ENCODE results near the gene BBIP1. TPM values are rescaled to one million over a fixed set of nuclear protein-coding genes. Genes with fewer than 3 reads are reported as not detected.
A peak's percentile ranks its signal among the peaks of the same experiment; 100 is the strongest.

BBIP1 gene
- total and polyA plus RNA-seq, 9 of the 15 experiments (the other 6 are each of a cell fraction or from before 2014, with no cell fraction given) = 5.2 to 31.0 (median 19.4) TPM

DNA sequence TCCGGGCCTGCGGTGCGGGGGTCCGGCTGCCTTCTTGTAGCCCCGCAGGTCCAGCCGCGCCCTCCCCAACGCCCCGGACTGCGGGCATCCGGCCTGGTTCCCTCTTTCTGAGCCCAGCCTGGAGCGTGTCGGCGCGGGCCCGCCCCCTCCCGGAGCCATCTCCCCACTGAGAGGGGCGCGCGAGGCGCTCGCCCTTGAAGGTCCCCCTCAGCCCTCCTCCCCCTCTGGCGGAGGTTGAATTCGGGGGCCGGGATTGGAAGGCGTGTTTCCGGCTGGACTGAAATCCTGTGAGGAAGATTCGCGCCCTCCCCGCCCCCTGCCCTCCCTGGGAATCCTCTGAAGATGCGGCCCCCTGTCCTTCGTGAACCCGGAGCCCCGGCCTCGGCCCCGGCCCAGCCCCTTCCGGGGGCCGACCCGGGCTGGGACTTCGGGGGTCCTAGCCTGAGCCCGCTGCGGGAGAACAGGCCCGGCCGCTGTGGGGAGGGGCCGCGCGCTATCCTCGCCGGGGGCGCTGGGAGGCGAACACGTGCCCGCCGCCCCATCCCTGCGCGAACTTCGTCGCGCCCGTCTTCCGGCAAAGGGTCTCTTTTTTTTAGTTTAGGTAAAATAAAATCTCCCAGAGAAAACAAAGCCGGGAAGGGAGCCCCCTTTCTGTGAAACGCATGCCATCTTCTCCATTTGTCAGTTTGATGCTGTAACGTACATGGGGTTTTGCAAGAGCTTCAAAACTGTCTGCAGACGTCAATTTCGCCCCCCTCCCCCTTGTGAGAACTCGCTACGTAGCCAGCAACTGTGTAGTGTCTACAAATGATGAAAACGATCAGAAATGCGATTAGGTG is 46.6 kb downstream of the BBIP1 start (continued):
- TF ChIP-seq NR1H2 (CRISPR knock-in tag; IDR thresholded peaks at IDR 0.05) = no peak
- no peak; a peak in 1 of 4 replicates for TF ChIP-seq KDM1A (IDR thresholded peaks at IDR 0.05)
- TF ChIP-seq POLR2G (IDR thresholded peaks at IDR 0.05; ENCODE audit: low read depth, low read length) = peak; percentile 91
- no peak for TF ChIP-seq ZNF655 (CRISPR knock-in tag; IDR thresholded peaks at IDR 0.05)
- TF ChIP-seq E2F5 (CRISPR knock-in tag; IDR thresholded peaks at IDR 0.05) = no peak
- TF ChIP-seq MAX (CRISPR knock-in tag; IDR thresholded peaks at IDR 0.05) = peak; percentile 73
- no peak for TF ChIP-seq TSC22D4 (tag; IDR thresholded peaks at IDR 0.05)
- no peak for TF ChIP-seq ZNF174 (CRISPR knock-in tag; IDR thresholded peaks at IDR 0.05)
- peak; percentile 53; a peak in 1 of 4 replicates for TF ChIP-seq MAZ (CRISPR knock-in tag; conservative IDR thresholded peaks at IDR 0.05 in 1 of 2, IDR thresholded peaks at IDR 0.05 in 1 of 2)
- TF ChIP-seq ZNF41 (CRISPR knock-in tag; conservative IDR thresholded peaks at IDR 0.05) = no peak
- TF ChIP-seq ZNF124 (CRISPR knock-in tag; IDR thresholded peaks at IDR 0.05) = no peak
- TF ChIP-seq, protein P1, sequence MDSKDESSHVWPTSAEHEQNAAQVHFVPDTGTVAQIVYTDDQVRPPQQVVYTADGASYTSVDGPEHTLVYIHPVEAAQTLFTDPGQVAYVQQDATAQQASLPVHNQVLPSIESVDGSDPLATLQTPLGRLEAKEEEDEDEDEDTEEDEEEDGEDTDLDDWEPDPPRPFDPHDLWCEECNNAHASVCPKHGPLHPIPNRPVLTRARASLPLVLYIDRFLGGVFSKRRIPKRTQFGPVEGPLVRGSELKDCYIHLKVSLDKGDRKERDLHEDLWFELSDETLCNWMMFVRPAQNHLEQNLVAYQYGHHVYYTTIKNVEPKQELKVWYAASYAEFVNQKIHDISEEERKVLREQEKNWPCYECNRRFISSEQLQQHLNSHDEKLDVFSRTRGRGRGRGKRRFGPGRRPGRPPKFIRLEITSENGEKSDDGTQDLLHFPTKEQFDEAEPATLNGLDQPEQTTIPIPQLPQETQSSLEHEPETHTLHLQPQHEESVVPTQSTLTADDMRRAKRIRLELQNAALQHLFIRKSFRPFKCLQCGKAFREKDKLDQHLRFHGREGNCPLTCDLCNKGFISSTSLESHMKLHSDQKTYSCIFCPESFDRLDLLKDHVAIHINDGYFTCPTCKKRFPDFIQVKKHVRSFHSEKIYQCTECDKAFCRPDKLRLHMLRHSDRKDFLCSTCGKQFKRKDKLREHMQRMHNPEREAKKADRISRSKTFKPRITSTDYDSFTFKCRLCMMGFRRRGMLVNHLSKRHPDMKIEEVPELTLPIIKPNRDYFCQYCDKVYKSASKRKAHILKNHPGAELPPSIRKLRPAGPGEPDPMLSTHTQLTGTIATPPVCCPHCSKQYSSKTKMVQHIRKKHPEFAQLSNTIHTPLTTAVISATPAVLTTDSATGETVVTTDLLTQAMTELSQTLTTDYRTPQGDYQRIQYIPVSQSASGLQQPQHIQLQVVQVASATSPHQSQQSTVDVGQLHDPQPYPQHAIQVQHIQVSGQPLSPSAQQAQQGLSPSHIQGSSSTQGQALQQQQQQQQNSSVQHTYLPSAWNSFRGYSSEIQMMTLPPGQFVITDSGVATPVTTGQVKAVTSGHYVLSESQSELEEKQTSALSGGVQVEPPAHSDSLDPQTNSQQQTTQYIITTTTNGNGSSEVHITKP (IDR thresholded peaks at IDR 0.05; ENCODE audit: partially characterized antibody) = peak; percentile 90
- TF ChIP-seq, protein P2, sequence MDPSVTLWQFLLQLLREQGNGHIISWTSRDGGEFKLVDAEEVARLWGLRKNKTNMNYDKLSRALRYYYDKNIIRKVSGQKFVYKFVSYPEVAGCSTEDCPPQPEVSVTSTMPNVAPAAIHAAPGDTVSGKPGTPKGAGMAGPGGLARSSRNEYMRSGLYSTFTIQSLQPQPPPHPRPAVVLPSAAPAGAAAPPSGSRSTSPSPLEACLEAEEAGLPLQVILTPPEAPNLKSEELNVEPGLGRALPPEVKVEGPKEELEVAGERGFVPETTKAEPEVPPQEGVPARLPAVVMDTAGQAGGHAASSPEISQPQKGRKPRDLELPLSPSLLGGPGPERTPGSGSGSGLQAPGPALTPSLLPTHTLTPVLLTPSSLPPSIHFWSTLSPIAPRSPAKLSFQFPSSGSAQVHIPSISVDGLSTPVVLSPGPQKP (CRISPR knock-in tag; IDR thresholded peaks at IDR 0.05) = no peak
- no peak for TF ChIP-seq ADNP (tag; IDR thresholded peaks at IDR 0.05)
- TF ChIP-seq SETDB1 (IDR thresholded peaks at IDR 0.05; ENCODE audit: low read length) = no peak
- TF ChIP-seq SMAD1 (IDR thresholded peaks at IDR 0.05; ENCODE audit: low read depth, low read length, partially characterized antibody) = no peak
- TF ChIP-seq IFI16 (CRISPR knock-in tag; IDR thresholded peaks at IDR 0.05) = no peak
- 0 out of 2 replicates have a peak, but pooled peaks have one; percentile 5 for TF ChIP-seq MAFF (IDR thresholded peaks at IDR 0.05; ENCODE audit: low read length)
- no peak for TF ChIP-seq ZNF57 (CRISPR knock-in tag; IDR thresholded peaks at IDR 0.05)
- TF ChIP-seq ZNF77 (CRISPR knock-in tag; IDR thresholded peaks at IDR 0.05) = no peak
- peak; percentile 48; the same call in 1 of the 2 replicates for TF ChIP-seq GABPB1 (CRISPR knock-in tag; IDR thresholded peaks at IDR 0.05)
- TF ChIP-seq NUFIP1 (IDR thresholded peaks at IDR 0.05; ENCODE audit: partially characterized antibody) = no peak

All from K562 (cell line).